Ascending aorta (tissue), 2 donors: Measurements from ENCODE around the gene NUTM2F. TPM values are rescaled to one million over a fixed set of nuclear protein-coding genes. Genes with fewer than 3 reads are reported as not detected.
"Not testable (repeated sequence)": the region's sequence is repeated elsewhere in the genome, so short reads cannot be mapped to it uniquely, and the experiment has no call there.

Experiments used
- DNase-seq, 2 donors: peaks; one replicate each; pipeline ENCODE4 v3.0.0-alpha.2; 2019; ENCODE audit warnings: low spot score in 2 of 2
- H3K27ac ChIP-seq, 2 donors: fragments of 200-600 bp; sonication (generic); one replicate each; pipeline ENCODE4 v1.5.1; 2016 to 2017; ENCODE audit warnings: mild to moderate bottlenecking in 1 of 2
- H3K27me3 ChIP-seq: fragments of 200-600 bp; sonication (generic); one replicate; pipeline ENCODE4 v1.5.1; 2017
- H3K36me3 ChIP-seq, 2 donors: fragments of 200-600 bp; sonication (generic); one replicate each; pipeline ENCODE4 v1.5.1; 2016
- H3K4me1 ChIP-seq, 2 donors: fragments of 200-600 bp; sonication (generic); one replicate each; pipeline ENCODE4 v1.5.1; 2016 to 2017; ENCODE audit warnings: mild to moderate bottlenecking in 1 of 2
- H3K4me3 ChIP-seq, 2 donors: fragments of 200-600 bp; sonication (generic); one replicate each; pipeline ENCODE4 v1.5.1; 2016 to 2017; ENCODE audit warnings: mild to moderate bottlenecking in 1 of 2
- H3K9me3 ChIP-seq, 2 donors: fragments of 200-600 bp; sonication (generic); one replicate each; pipeline ENCODE4 v1.5.1; 2016
- intact Hi-C: fragments of 100-400 bp; cut with DNase I; formaldehyde crosslinking; loops from one replicate; pipeline ENCODE4 v1.15.1; 2023
- total RNA-seq: library from RNA; depleted of rRNA; stranded (reverse); fragments of >200 nt; gene quantifications from one replicate; pipeline ENCODE4 v1.1.0, GENCODE V29; 2016

The NUTM2F gene
- not detected for total RNA-seq

- H3K27me3 ChIP-seq, H3K9me3 ChIP-seq, H3K4me3 ChIP-seq, DNase-seq, H3K27ac ChIP-seq, H3K4me1 ChIP-seq, H3K36me3 ChIP-seq, intact Hi-C loops: not testable (repeated sequence)
Measured at GRCh38 chr9:94328544-94328943, at the start of gene NUTM2F. Gene NUTM2F (minus strand): TSS chr9:94328644. CDS start chr9:94328623, 21 bp downstream.

DNA sequence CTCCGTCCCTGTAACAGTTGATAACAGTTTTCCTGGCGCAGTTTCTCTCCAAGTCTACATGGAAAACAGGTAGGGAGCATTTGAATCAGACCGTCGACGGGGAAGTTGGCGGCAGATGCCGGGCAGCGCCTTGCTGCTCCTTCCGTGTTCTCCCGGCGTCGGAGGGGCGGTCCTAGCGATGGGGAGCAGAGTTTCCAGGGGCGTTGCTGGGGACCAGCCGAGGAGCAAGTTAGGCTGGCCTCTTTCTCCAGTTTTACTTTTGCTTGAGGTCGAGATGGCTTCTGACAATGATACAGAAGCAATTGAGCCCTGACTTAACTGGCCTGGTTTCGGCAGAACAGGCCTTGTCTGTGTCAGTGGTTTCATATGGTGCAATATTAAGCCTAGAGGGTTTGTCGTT is 46.8 kb upstream of the NUTM2F start:
- not testable (repeated sequence) for H3K27me3 ChIP-seq, DNase-seq, H3K4me1 ChIP-seq, H3K36me3 ChIP-seq, H3K9me3 ChIP-seq
- intact Hi-C loops: loop anchor here (10.0 kb wide), 1 partner anchor 210 kb away; no protein-coding TSS in a partner anchor
- Histone ChIP-seq H3K27ac (peak overlapping the region; percentile 68 to 76), H3K4me3 (peak overlapping the region; percentile 59 to 79)

DNA sequence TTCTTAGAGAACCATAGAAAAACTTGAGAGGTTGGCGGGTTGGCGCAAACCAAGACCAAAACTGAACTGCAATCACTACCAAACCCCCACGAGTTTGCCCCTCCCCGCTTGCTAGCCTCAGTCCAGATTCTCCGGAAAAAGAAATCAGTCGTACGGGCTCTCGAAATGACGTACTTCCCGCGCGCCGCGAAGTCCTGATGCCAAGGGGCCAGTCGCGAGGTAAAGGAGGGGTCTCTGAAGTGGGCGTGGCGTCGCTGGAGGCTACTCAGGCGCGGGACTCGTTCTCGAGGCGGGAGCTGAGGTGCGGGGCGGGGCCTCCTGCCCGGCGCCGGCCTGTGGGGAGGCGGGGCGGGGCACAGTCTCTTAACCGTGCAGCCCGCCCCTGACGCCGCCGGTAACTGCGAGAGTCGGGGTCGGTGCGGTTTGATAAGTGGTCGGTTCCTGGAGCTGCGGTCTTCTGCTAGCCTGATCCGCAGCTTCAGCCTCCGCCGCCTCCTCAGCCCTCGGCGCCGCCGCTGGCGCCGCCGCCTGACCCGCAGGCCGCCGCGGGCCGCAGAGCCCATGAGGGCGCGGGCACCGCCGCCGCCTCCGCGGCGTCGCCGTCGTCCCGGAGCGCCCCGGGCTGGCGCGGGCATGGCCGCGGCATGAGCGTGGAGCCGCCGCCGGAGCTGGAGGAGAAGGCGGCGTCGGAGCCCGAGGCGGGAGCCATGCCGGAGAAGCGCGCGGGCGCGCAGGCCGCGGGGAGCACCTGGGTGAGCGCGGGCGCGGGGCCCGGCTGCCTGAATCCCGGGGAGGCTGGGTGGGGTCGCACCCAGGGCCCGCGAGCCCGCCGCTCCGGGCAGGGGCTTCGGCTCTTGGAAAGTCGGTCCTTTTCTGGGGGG is 46.0 kb upstream of the NUTM2F start:
- not testable (repeated sequence) for H3K36me3 ChIP-seq, H3K4me1 ChIP-seq, H3K27me3 ChIP-seq, H3K9me3 ChIP-seq
- DNase-seq: peak; percentile 76 to 95
- intact Hi-C loops: loop anchor here (10.0 kb wide), 1 partner anchor 210 kb away; no protein-coding TSS in a partner anchor
- peak overlapping the region; percentile 68 to 76 for H3K27ac ChIP-seq
- H3K4me3 ChIP-seq: peak overlapping the region; percentile 59 to 79

DNA sequence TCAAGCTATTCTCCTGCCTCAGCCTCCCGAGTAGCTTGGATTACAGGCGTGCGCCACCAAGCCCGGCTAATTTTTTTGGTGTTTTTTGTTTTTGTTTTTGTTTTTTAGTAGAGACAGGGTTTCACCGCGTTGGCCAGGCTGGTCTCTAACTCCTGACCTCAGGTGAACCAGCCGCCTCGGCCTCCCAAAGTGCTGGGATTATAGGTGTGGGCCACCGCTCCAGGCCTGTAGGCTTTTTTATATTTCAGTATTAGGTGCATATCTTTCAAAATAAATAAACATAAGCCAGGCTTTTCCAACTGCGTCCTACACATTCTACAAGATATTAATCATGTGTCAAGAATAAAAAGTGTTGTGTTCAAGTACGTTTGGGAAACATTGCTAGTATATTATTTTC is 45.3 kb upstream of the NUTM2F start:
- not testable (repeated sequence) for DNase-seq, H3K9me3 ChIP-seq, H3K4me1 ChIP-seq, H3K36me3 ChIP-seq, H3K27me3 ChIP-seq
- intact Hi-C loops: loop anchor here (10.0 kb wide), 1 partner anchor 209 kb away; no protein-coding TSS in a partner anchor
- H3K4me3 ChIP-seq: peak overlapping the region; percentile 59 to 79
- peak overlapping the region; percentile 52 to 76 for H3K27ac ChIP-seq

GRCh38 chr9:94370266-94370665 is 41.8 kb upstream of the NUTM2F start:
- intact Hi-C loops: loop anchor here (10.0 kb wide), 1 partner anchor 205 kb away; no protein-coding TSS in a partner anchor
- not testable (repeated sequence) for H3K9me3 ChIP-seq, H3K4me1 ChIP-seq

GRCh38 chr9:94364093-94364614 is 35.7 kb upstream of the NUTM2F start:
- H3K27me3 ChIP-seq, H3K4me1 ChIP-seq, H3K36me3 ChIP-seq, H3K4me3 ChIP-seq, intact Hi-C loops, H3K27ac ChIP-seq, DNase-seq, H3K9me3 ChIP-seq: not testable (repeated sequence)

More at GRCh38 chr9:94370266-94370665, 41.8 kb upstream of the NUTM2F start:
- H3K27ac ChIP-seq, H3K27me3 ChIP-seq, H3K4me3 ChIP-seq, DNase-seq, H3K36me3 ChIP-seq: not testable (repeated sequence)

GRCh38 chr9:94357158-94357557 is 28.7 kb upstream of the NUTM2F start:
- H3K4me1 ChIP-seq, H3K27me3 ChIP-seq, H3K36me3 ChIP-seq, intact Hi-C loops, H3K4me3 ChIP-seq, DNase-seq, H3K27ac ChIP-seq, H3K9me3 ChIP-seq: not testable (repeated sequence)

DNA sequence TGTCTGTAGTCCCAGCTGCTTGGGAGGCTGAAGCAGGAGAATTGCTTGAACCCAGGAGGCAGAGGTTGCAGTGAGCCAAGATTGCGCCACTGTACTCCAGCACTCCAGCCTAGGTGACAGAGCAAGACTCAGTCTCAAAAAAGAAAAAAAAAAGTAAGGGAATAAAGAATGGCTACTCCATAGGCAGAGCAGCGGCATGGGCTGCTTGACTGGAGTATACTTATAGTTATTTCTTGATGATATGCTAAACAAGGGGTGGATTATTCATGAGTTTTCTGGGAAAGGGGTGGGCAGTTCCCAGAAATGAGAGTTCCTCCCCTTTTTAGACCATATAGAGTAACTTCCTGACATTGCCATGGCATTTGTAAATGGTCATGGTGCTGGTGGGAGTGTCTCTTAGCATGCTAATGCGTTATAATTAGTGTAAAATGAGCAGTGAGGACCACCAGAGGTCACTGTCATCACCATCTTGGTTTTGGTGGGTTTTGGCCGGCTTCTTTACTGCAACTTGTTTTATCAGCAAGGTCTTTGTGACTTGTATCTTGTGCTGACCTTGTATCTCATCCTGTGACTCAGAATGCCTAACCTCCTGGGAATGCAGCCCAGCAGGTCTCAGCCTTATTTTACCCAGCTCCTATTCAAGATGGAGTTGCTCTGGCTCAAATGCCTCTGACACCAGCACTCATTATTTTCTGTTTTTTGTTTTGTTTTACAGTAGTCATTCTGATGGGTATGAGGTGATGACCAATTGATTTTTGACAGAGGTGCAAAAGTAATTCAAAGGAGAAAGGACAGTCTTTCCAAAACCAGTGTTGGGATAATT is 23.7 kb upstream of the NUTM2F start:
- H3K36me3 ChIP-seq, intact Hi-C loops, H3K9me3 ChIP-seq, H3K27me3 ChIP-seq, H3K4me3 ChIP-seq, H3K27ac ChIP-seq, H3K4me1 ChIP-seq, DNase-seq: not testable (repeated sequence)

DNA sequence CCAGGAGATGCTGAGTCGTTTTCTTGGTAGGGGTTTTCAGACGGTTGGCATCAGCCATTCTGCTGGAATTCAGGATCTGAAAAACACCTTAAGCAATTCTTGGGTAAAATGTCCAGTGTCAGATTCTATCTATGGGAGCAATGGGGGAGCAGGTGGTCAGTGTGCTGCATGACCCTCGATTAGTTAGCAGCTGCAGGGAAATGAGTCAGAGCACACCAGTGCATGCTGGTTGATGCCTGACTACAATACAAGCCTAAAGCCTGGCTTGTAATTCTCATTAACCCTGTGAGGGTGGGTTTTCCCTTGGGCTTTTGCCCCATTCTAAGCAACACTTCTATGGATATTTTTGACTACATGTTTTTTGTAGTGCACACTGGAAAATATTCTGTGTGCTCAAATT is 20.3 kb upstream of the NUTM2F start:
- H3K9me3 ChIP-seq, H3K36me3 ChIP-seq, DNase-seq, H3K4me3 ChIP-seq, H3K4me1 ChIP-seq, intact Hi-C loops, H3K27ac ChIP-seq, H3K27me3 ChIP-seq: not testable (repeated sequence)

GRCh38 chr9:94347451-94347850 is 19.0 kb upstream of the NUTM2F start:
- H3K36me3 ChIP-seq, H3K9me3 ChIP-seq, H3K27ac ChIP-seq, H3K27me3 ChIP-seq, H3K4me1 ChIP-seq, DNase-seq, intact Hi-C loops, H3K4me3 ChIP-seq: not testable (repeated sequence)

DNA sequence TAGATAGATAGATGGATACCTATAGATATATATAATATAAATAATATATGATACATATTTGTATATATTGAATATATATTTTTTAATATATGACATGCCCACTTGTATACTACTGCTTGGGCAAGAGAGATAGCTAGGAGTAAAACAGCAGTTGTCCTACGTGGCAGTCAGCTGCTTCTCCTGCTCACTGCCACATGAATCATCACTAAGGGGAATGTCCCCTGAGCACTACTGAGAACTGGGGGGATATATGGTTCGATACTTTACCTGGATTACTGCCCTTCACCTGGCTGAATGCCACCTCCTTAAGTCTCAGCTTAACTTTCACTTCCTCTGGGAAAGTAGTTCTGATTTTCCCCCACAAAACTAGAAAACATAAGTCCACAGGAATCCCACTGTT is 13.3 kb upstream of the NUTM2F start:
- H3K4me1 ChIP-seq, H3K27ac ChIP-seq, H3K36me3 ChIP-seq, intact Hi-C loops, H3K9me3 ChIP-seq, H3K27me3 ChIP-seq, H3K4me3 ChIP-seq, DNase-seq: not testable (repeated sequence)

- H3K4me3 ChIP-seq, H3K36me3 ChIP-seq, H3K27ac ChIP-seq, H3K27me3 ChIP-seq, H3K9me3 ChIP-seq, DNase-seq, H3K4me1 ChIP-seq, intact Hi-C loops: not testable (repeated sequence)
Measured at GRCh38 chr9:94340750-94341149, 12.3 kb upstream of the NUTM2F start.

- intact Hi-C loops, H3K4me1 ChIP-seq, H3K27ac ChIP-seq, DNase-seq, H3K27me3 ChIP-seq, H3K36me3 ChIP-seq, H3K9me3 ChIP-seq, H3K4me3 ChIP-seq: not testable (repeated sequence)
Measured at GRCh38 chr9:94339657-94340056, 11.2 kb upstream of the NUTM2F start.

DNA sequence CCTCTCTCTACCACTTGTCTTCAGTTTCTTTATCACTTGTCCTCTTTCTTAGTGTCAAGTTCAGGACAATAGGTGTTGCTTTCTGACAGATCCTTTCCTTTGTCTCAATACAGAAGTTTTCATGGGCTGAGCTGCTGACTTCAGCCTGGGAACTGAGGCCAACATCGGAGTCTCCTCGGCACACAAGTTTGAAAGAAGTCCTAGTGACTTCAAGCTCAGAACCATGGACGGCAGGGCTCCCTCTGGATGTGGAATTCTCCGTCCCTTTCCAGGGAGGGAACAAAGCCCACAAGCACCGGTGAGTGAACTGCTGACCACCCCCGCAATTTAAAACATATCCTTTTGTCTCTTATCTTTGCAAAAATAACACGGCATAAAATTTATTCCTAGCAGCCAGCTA is 10.3 kb upstream of the NUTM2F start:
- H3K9me3 ChIP-seq, intact Hi-C loops, H3K36me3 ChIP-seq, H3K4me1 ChIP-seq, DNase-seq, H3K27ac ChIP-seq, H3K27me3 ChIP-seq, H3K4me3 ChIP-seq: not testable (repeated sequence)
